ENCODE data around the gene MSRB2.
"Not testable (repeated sequence)": the region's sequence is repeated elsewhere in the genome, so short reads cannot be mapped to it uniquely, and the experiment has no call there.

Gene MSRB2

GRCh38 chr10:23070092-23070912, 25.1 kb upstream of the MSRB2 start:
- DNase-seq, result not testable (repeated sequence)

DNA sequence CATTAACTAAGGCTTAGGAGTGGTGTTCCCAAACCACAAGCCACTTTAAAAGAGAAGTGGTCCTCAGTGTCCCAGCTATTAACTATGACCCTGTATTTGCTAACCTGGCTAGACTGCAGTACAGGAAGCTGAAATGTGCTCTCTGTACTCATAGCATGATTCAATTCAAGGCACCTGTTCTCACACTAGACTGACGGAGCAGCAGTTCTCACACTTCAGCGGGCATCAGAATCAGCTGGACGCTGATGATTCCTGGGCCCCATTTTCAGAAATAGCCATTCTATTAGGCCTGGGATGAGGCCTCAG, 24.5 kb upstream of the MSRB2 start:
- no peak for DNase-seq

GRCh38 chr10:23072593-23072992, 22.8 kb upstream of the MSRB2 start:
- not testable (repeated sequence) for DNase-seq

- no peak for DNase-seq
Measured at GRCh38 chr10:23073527-23073926, 21.9 kb upstream of the MSRB2 start.

- DNase-seq, result no peak
Measured at GRCh38 chr10:23075672-23076071, 19.7 kb upstream of the MSRB2 start.

DNA sequence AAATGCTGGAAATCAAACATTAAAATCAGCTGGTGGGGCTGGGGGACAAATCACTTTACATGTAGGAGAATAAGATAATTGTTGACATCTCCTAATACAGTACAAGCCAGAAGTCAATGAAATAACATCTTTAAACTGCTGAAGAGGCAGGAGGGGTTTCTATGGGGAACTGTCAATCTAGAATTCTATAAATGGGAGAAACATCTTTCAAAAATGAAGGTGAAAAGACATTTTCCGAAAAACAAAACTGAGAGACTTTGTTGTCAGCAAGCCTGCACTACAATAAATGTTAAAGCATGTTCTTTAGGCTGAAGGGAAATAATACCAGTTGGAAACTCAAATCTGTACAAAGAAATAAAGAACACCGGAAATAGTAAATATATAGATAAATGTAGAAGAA, 17.3 kb upstream of the MSRB2 start:
- no peak for DNase-seq

GRCh38 chr10:23079700-23080099, 15.7 kb upstream of the MSRB2 start:
- no peak for DNase-seq

DNA sequence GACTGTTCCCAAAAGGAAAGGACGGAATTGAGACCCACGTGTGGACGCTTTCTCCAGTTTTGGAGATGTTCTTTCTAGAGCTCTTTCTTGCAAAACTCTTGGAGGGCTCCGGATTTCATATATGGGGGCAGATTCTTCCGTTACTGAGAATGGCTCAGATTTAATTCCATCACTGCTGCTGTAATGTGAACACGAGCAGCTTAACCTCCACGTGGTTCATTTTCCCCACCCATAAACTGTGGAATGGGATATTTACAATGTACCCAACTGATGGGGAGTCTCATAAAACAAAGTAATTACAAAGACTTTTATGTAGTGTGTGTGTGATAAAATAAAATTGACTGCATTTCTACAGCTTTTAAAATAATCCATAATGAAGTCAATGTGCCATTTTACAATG, 15.1 kb upstream of the MSRB2 start:
- DNase-seq, result no peak

- DNase-seq, result no peak
Measured at GRCh38 chr10:23081221-23081750, 14.1 kb upstream of the MSRB2 start.

GRCh38 chr10:23081891-23082290, 13.5 kb upstream of the MSRB2 start:
- DNase-seq, result no peak

- peak; percentile 1 for DNase-seq
Measured at GRCh38 chr10:23088609-23089008, 6.8 kb upstream of the MSRB2 start.

- DNase-seq, result no peak
Measured at GRCh38 chr10:23094786-23095403, 484 bp upstream of the MSRB2 start.

GRCh38 chr10:23095966-23096801, 805 bp downstream of the MSRB2 start:
- no peak for DNase-seq

- DNase-seq, result no peak
Measured at GRCh38 chr10:23096802-23097549, 1.6 kb downstream of the MSRB2 start.

- DNase-seq, result no peak
Measured at GRCh38 chr10:23099079-23099478, 3.7 kb downstream of the MSRB2 start.

GRCh38 chr10:23099816-23100215, 4.4 kb downstream of the MSRB2 start:
- DNase-seq, result no peak

GRCh38 chr10:23100331-23101030, 5.1 kb downstream of the MSRB2 start:
- no peak for DNase-seq

DNA sequence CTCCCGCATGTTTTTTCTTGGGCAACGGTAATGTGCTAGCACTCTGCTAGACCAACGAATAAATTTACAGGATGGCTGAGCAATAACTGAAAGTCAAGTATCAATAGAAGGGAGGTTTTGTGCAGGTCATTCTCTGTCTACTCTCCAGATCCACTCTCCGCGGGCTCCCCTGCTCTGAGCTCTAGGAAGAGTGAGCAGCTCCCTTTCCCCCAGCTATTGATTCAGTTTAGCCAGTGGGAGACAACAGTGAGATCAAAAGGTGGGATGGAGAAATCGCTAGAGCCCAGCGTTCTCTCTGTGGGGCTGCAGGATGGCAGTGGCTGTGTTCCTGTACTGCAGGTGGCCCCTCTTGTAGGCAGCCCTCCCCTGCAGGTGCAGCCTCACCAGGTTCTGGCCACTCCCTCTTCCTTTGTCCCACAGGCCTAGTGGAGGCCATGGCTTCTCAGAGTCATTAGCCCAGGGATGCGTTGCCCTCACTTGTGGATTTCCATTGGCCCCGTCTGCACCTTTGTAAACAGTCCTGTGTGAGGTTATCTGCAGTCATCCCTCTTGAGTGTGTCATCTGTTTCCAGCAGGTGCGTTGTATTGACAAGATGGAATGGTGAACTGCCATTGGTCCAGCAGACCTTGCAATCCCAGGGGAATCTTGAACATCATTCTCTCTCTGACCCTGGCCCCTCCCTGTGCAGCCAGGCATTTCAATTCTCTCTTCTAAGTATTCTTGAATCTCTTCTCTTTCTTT, 11.1 kb downstream of the MSRB2 start:
- DNase-seq, result no peak

DNA sequence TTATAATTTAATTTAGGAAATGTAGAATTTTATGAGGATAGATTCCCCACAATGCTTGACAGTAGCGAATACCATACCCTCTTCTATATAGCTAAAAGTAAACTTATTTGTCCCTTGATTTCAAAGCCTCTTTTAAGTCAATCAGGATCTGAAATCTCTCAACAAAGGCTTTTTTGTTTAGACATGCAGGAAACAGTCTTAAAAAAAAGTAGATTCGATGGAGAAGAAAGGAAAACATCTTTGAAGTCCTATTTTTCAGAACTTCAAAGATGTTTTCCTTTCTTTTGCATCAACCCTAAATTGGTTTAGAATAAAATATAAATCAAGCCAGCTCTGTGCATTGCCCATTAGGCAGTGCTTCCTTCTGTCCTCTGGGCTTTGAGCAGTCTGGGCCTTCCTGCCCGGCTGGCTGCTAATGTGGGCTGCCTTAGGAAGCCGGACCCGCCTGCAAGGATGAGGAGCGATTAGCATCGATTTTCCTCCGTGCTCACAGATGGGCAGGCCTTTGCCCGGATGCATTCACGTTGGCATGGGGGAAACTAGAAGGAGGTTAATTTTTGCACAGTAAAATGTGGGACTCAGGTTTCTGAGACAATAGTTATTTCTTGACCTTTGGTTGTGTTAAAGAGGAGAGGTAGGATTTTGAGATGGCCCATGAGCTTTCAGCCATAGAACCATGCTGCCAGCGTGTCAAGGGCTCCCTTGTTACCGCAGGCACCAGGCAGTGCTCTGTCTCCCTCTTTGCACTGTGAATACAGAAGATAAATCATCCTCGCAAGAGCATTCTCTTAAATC, 15.5 kb downstream of the MSRB2 start:
- no peak for DNase-seq

DNA sequence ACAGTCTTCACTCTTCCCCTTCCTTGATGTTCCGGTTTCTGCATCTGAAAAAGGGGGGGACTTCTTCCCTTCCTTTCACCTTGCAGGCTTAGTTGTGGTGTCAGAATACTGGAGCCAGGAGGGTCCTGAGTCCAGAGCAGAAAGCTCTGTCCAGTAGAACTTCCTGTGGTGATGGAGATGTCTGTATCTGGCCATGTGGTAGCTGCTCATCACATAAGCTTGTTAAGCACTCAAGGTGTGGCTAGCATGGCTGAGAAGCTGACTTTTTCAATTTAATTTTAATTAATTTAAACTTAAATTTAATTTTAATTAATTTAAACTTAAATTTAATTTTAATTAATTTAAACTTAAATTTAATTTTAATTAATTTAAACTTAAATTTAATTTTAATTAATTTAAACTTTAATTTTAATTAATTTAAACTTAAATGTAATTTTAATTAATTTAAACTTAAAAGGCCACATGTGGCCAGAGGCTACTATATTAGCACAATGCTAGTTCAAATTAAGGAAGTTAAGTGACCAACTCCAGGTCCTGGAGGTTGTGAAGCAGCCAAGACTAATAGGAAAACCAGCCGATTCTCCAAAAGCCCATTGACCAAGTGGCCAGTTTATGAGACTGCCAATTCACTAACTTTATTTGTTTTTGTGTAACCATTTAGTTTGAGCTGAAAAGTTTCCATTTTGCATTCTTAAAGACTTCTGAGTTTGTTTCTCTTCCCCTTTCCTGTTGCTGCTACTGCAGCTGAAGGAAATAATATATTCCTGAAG, 16.3 kb downstream of the MSRB2 start:
- no peak for DNase-seq
